Glutamatergic neuron (in vitro differentiated cells): ENCODE results near the gene PLA2G4B. TPM values are rescaled to one million over a fixed set of nuclear protein-coding genes. Genes with fewer than 3 reads are reported as not detected.

ENCODE experiments used
- DNase-seq: peaks from one replicate; pipeline ENCODE4 v3.0.0; 2022
- H3K27ac Mint-ChIP-seq: one replicate; pipeline ENCODE4 v1.8.0; 2020; ENCODE audit warnings: mild to moderate bottlenecking, mixed read lengths, inconsistent platforms; ENCODE audit not compliant: unreplicated experiment
- H3K27me3 Mint-ChIP-seq: one replicate; pipeline ENCODE4 v1.8.0; 2020; ENCODE audit warnings: mild to moderate bottlenecking, moderate library complexity, mixed read lengths, inconsistent platforms; ENCODE audit not compliant: unreplicated experiment
- H3K36me3 Mint-ChIP-seq: one replicate; pipeline ENCODE4 v1.8.0; 2020; ENCODE audit warnings: mild to moderate bottlenecking, mixed read lengths, inconsistent platforms; ENCODE audit not compliant: unreplicated experiment
- H3K4me1 Mint-ChIP-seq: one replicate; pipeline ENCODE4 v1.8.0; 2020; ENCODE audit warnings: mild to moderate bottlenecking, low read depth, mixed read lengths, inconsistent platforms; ENCODE audit not compliant: unreplicated experiment
- H3K4me3 Mint-ChIP-seq: one replicate; pipeline ENCODE4 v1.8.0; 2020; ENCODE audit warnings: mild to moderate bottlenecking, mixed read lengths, inconsistent platforms; ENCODE audit not compliant: unreplicated experiment
- H3K9me3 Mint-ChIP-seq: one replicate; pipeline ENCODE4 v1.8.0; 2020; ENCODE audit warnings: mild to moderate bottlenecking, moderate library complexity, mixed read lengths, inconsistent platforms; ENCODE audit not compliant: unreplicated experiment
- total RNA-seq: library from RNA; stranded (reverse); fragmentation: NEBNext Ultra II Directional; extraction: Animal tissue kit (Norgen Biotek cat#: 25700); gene quantifications from one replicate; pipeline ENCODE4 v1.2.1, GENCODE V29; 2021; ENCODE audit not compliant: unreplicated experiment
- TF ChIP-seq, protein P1 (sequence below): fragments of 200-600 bp; sonication (generic); IDR thresholded peaks from one replicate; pipeline ENCODE4 v1.5.0; 2021; ENCODE audit not compliant: partially characterized antibody, unreplicated experiment

Gene PLA2G4B
- total RNA-seq, 1 donor from 2014 or later = 17.9 TPM

DNA sequence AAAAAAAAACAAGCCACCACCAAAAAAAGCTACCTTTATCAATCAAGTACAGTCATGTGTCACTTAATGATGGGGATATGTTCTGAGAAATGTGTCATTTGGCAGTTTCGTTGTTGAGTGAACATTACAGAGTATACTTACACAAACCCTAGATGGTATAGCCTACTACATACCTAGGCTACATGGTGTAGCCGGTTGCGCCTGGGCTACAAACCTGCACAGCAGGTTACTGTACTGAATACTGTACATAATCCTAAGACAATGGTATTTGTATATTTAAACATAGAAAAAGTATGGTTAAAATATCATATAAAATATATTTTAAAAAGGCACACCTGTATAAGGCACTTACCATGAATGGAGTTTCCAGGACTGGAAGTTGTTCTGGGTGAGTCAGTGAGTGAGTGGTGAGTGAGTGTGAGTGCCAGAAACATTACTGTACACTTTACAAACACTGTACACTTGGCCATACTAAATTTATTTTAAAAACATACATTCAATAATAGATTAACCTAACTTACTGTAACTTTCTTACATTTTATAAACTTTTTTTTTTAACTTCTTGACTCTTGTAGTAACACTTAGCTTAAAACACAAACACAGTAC is 36.7 kb upstream of the PLA2G4B start:
- Mint-ChIP-seq H3K4me3 (no peak overlapping the region), H3K4me1 (peaks cover 3% of the 10 kb centered on the region), H3K27ac (no peak overlapping the region), H3K36me3 (no peaks in the 10 kb centered on the region), H3K27me3 (no peaks in the 10 kb centered on the region), H3K9me3 (no peaks in the 10 kb centered on the region)
- TF ChIP-seq, protein P1, sequence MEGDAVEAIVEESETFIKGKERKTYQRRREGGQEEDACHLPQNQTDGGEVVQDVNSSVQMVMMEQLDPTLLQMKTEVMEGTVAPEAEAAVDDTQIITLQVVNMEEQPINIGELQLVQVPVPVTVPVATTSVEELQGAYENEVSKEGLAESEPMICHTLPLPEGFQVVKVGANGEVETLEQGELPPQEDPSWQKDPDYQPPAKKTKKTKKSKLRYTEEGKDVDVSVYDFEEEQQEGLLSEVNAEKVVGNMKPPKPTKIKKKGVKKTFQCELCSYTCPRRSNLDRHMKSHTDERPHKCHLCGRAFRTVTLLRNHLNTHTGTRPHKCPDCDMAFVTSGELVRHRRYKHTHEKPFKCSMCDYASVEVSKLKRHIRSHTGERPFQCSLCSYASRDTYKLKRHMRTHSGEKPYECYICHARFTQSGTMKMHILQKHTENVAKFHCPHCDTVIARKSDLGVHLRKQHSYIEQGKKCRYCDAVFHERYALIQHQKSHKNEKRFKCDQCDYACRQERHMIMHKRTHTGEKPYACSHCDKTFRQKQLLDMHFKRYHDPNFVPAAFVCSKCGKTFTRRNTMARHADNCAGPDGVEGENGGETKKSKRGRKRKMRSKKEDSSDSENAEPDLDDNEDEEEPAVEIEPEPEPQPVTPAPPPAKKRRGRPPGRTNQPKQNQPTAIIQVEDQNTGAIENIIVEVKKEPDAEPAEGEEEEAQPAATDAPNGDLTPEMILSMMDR = no peak
- no peak for DNase-seq

DNA sequence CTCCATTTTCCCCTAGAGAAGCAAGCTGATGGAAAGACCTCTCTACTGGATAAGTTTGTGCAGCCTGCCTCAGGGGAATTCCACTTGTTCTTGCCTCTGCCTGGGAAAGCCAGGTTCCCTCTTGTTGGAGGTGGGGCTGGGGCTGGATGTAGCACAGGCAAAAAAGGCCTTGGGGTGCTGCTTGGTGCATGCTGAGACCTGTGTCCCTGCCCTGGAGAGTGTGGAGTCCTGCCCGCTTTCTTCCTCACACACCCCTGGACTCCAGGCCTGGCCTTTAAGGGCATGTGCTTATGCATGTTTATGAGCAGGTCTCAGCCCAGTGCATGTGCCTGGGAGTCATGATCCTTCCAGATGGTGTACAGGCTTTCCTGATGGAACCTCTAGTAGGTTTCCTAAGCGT is 34.3 kb upstream of the PLA2G4B start:
- Mint-ChIP-seq H3K4me1 (peaks cover 2% of the 10 kb centered on the region), H3K4me3 (no peak overlapping the region), H3K27me3 (peaks cover 2% of the 10 kb centered on the region), H3K27ac (no peak overlapping the region), H3K36me3 (no peaks in the 10 kb centered on the region), H3K9me3 (no peaks in the 10 kb centered on the region)
- DNase-seq = no peak
- TF ChIP-seq, protein P1 = no peak

DNA sequence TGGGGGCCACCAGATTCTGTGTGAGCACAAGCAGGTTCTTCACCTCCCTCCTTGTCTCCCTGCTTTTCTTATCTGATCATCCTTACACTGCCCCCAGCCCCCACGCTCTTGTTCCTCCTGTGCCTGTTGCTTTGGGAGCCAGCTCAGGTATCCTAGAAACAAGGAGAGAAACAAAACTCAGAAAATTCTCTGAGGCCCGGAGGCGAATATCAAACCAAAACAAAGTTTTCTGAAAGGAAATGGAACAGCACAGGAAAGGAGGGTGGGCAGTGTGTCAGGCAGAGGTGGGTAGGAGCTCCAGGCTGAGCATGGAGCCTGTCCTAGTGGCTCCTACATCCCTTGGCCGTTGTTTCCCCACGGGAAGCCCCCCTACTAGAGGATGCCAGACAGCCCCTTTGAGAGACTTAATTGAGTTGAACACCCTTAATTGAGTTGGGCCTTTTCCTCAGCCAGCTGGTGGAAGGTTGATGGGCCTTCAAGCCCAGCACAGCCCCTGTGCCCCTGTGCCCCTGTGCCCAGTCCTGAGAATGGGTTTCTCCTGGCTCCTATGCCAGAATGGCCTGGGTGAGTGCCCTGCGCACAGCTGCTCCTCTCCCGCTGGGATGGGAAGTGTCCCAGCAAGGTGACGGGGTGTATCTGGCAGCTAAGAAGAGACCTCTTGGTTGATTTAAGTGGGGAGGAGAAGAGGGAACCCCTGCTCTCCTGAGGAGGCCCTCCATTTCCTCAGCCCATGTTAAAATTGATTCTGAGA is 33.6 kb upstream of the PLA2G4B start:
- TF ChIP-seq, protein P1 = no peak
- Mint-ChIP-seq H3K36me3 (no peaks in the 10 kb centered on the region), H3K4me3 (no peak overlapping the region), H3K9me3 (no peaks in the 10 kb centered on the region), H3K27me3 (peaks cover 2% of the 10 kb centered on the region), H3K27ac (no peak overlapping the region), H3K4me1 (peaks cover 2% of the 10 kb centered on the region)
- DNase-seq = no peak

DNA sequence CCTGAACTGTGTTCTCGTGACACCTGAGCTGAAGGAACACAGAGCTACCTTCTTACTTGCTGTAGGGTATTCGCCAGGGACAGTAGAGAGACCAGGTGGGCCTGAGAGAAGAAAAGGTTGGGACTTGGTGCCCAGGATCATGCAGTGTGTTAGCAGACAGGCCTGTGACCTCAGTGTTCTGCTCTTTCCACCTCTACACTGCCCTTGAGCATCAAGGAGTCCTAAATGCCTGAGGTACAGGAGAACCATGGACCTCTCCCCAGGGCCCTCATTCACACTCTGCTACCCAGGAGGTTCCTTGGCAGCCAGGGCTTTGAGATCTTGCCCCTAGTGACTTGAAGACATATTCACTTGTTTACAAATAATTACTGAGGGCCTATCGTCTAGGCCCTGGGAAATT is 32.9 kb upstream of the PLA2G4B start:
- DNase-seq = no peak
- Mint-ChIP-seq H3K27ac (no peak overlapping the region), H3K4me1 (peaks cover 2% of the 10 kb centered on the region), H3K36me3 (no peaks in the 10 kb centered on the region), H3K9me3 (peaks cover under 1% of the 10 kb centered on the region), H3K4me3 (no peak overlapping the region), H3K27me3 (peaks cover 2% of the 10 kb centered on the region)
- TF ChIP-seq, protein P1 = no peak
